A549 (cell line): Measurements from ENCODE around the gene KRT32. TPM values are rescaled to one million over a fixed set of nuclear protein-coding genes. Genes with fewer than 3 reads are reported as not detected.

Experiments
- ATAC-seq, 2 experiments: fragments of 200-7000 bp in 1 of 2; fragments of >200 bp in 1 of 2; cut with Nextera tagmentation in 1 of 2; cut with Tn5 transposase in 1 of 2; 3 replicates each; pipeline versions ENCODE4 v1.8.0 to v1.9.1; 2018 to 2020; ENCODE audit warnings: mild to moderate bottlenecking in 1 of 2, moderate library complexity in 1 of 2
- CTCF ChIA-PET: fragments of 300-600 bp; sonication (Branson Sonifier 250); formaldehyde crosslinking; extraction: SDS; loops from one replicate; lab custom pipeline; 2021; ENCODE audit warnings: antibody characterized with exemption, inconsistent platforms; lab: Yijun Ruan, JAX
- POLR2A ChIA-PET: fragments of 350-600 bp; formaldehyde crosslinking; extraction: SDS; loops from one replicate; lab custom pipeline; 2021; ENCODE audit warnings: antibody characterized with exemption, inconsistent platforms; lab: Yijun Ruan, JAX
- DNase-seq, 2 experiments: peaks; one replicate each; pipeline versions ENCODE4 v3.0.0 to v3.0.0-alpha.2; 2011 to 2016; ENCODE audit warnings: low read depth in 1 of 2, low spot score in 1 of 2
- FAIRE-seq: peaks from 2 replicates; lab custom pipeline; 2011; peaks lifted over from hg19 to GRCh38; lab: Jason Lieb, UNC
- H3K27ac ChIP-seq, 2 experiments: fragments of >200 bp; sonication (Bioruptor Twin); formaldehyde crosslinking; 3 replicates each; pipeline ENCODE4 v1.5.1; 2016 to 2017
- H3K4me1 ChIP-seq: fragments of >200 bp; sonication (Bioruptor Twin); formaldehyde crosslinking; 3 replicates; pipeline ENCODE4 v1.6.1; 2016
- H3K4me2 ChIP-seq: fragments of >200 bp; sonication (Bioruptor Twin); formaldehyde crosslinking; 3 replicates; pipeline ENCODE4 v1.6.1; 2016
- H3K4me3 ChIP-seq: fragments of >200 bp; sonication (Bioruptor Twin); formaldehyde crosslinking; 3 replicates; pipeline ENCODE4 v1.5.1; 2016
- H3K9me3 ChIP-seq: fragments of >200 bp; sonication (Bioruptor Twin); formaldehyde crosslinking; 3 replicates; pipeline ENCODE4 v1.6.1; 2016
- ATOH8 ChIP-seq: fragments of 250-450 bp; sonication (Bioruptor Pico); IDR thresholded peaks from 2 replicates; pipeline ENCODE4 v1.5.0; 2020; ENCODE audit warnings: low read depth, mild to moderate bottlenecking, moderate library complexity
- CBX2 ChIP-seq: fragments of 200-600 bp; sonication (generic); IDR thresholded peaks from 2 replicates; pipeline ENCODE4 v1.6.1; 2016; ENCODE audit warnings: low read depth, mild to moderate bottlenecking, borderline replicate concordance
- CBX8 ChIP-seq: fragments of 200-600 bp; sonication (generic); IDR thresholded peaks from 2 replicates; pipeline ENCODE4 v1.6.1; 2016
- E2F6 ChIP-seq: IDR thresholded peaks from 2 replicates; pipeline ENCODE4 v1.6.1; 2012; ENCODE audit warnings: low read depth, borderline replicate concordance
- EHF ChIP-seq: fragments of 250-450 bp; sonication (Bioruptor Pico); IDR thresholded peaks from 2 replicates; pipeline ENCODE4 v1.5.0; 2020; ENCODE audit warnings: mild to moderate bottlenecking
- EHMT2 ChIP-seq: fragments of 200-600 bp; sonication (generic); IDR thresholded peaks from 2 replicates; pipeline ENCODE4 v1.6.1; 2016; ENCODE audit warnings: antibody characterized with exemption, low read depth, mild to moderate bottlenecking, moderate library complexity
- EP300 ChIP-seq, 2 experiments: fragments of >200 bp; sonication (Bioruptor Twin); formaldehyde crosslinking; IDR thresholded peaks; 2 replicates in 1 of 2; 3 replicates in 1 of 2; pipeline ENCODE4 v1.6.1; 2016 to 2017
- FOSL2 ChIP-seq, 2 experiments: fragments of 450-650 bp in 1 of 2; fragments of >200 bp in 1 of 2; sonication (Bioruptor Twin) in 1 of 2; formaldehyde crosslinking; IDR thresholded peaks; 2 replicates each; pipeline versions ENCODE4 v1.5.0 to v1.6.1; 2016 to 2020; ENCODE audit warnings: mild to moderate bottlenecking in 1 of 2, moderate library complexity in 1 of 2
- GATA3 ChIP-seq: IDR thresholded peaks from 2 replicates; pipeline ENCODE4 v1.6.1; 2012; ENCODE audit warnings: borderline replicate concordance
- HES2 ChIP-seq: fragments of >200 bp; sonication (Bioruptor Twin); formaldehyde crosslinking; IDR thresholded peaks from 2 replicates; pipeline ENCODE4 v1.6.1; 2016
- HMGXB4 ChIP-seq: fragments of 250-450 bp; sonication (Bioruptor Pico); IDR thresholded peaks from 2 replicates; pipeline ENCODE4 v1.5.0; 2021; ENCODE audit warnings: mild to moderate bottlenecking, moderate library complexity, borderline replicate concordance
- HOXA7 ChIP-seq: fragments of 250-450 bp; sonication (Bioruptor Pico); IDR thresholded peaks from 2 replicates; pipeline ENCODE4 v1.5.0; 2020; ENCODE audit warnings: mild to moderate bottlenecking, moderate library complexity
- HOXB13 ChIP-seq: fragments of 250-450 bp; sonication (Bioruptor Pico); IDR thresholded peaks from 2 replicates; pipeline ENCODE4 v1.5.0; 2020; ENCODE audit warnings: low read depth, mild to moderate bottlenecking, moderate library complexity
- HOXB5 ChIP-seq: fragments of 250-450 bp; sonication (Bioruptor Pico); IDR thresholded peaks from 2 replicates; pipeline ENCODE4 v1.5.0; 2020; ENCODE audit warnings: mild to moderate bottlenecking, moderate library complexity
- JUN ChIP-seq, 2 experiments: fragments of >200 bp; sonication (Bioruptor Twin); formaldehyde crosslinking; IDR thresholded peaks; 2 replicates in 1 of 2; 3 replicates in 1 of 2; pipeline ENCODE4 v1.6.1; 2016 to 2017
- NFE2L2 ChIP-seq: fragments of 150-350 bp; conservative IDR thresholded peaks from 2 replicates; pipeline ENCODE4 v1.6.1; 2014; ENCODE audit warnings: low read length
- NPAS2 ChIP-seq: fragments of 250-450 bp; sonication (Bioruptor Pico); IDR thresholded peaks from 2 replicates; pipeline ENCODE4 v1.8.0; 2022; ENCODE audit warnings: mild to moderate bottlenecking, moderate library complexity, borderline replicate concordance
- NR3C1 ChIP-seq: fragments of >200 bp; sonication (Bioruptor Twin); formaldehyde crosslinking; IDR thresholded peaks from 3 replicates; pipeline ENCODE4 v1.6.1; 2017
- PBX3 ChIP-seq: IDR thresholded peaks from 2 replicates; pipeline ENCODE4 v1.6.1; 2012
- PHF8 ChIP-seq: fragments of 200-600 bp; sonication (generic); IDR thresholded peaks from 2 replicates; pipeline ENCODE4 v1.6.1; 2016; ENCODE audit warnings: low read depth, mild to moderate bottlenecking, antibody characterized with exemption, moderate library complexity, borderline replicate concordance
- POLR2A ChIP-seq: IDR thresholded peaks from 2 replicates; pipeline ENCODE4 v1.6.1; 2012; ENCODE audit warnings: mild to moderate bottlenecking, low read length
- RAD21 ChIP-seq, 2 experiments: fragments of >200 bp in 1 of 2; sonication (Bioruptor Twin) in 1 of 2; formaldehyde crosslinking in 1 of 2; IDR thresholded peaks in 1 of 2; conservative IDR thresholded peaks in 1 of 2; 2 replicates in 1 of 2; 3 replicates in 1 of 2; pipeline ENCODE4 v1.6.1; 2012 to 2018; ENCODE audit warnings: inconsistent platforms in 1 of 2
- RNF2 ChIP-seq: fragments of 200-600 bp; sonication (generic); IDR thresholded peaks from 2 replicates; pipeline ENCODE4 v1.6.1; 2016; ENCODE audit warnings: low read depth, mild to moderate bottlenecking, antibody characterized with exemption, moderate library complexity, borderline replicate concordance
- SMC3 ChIP-seq: fragments of >200 bp; sonication (Bioruptor Twin); formaldehyde crosslinking; IDR thresholded peaks from 3 replicates; pipeline ENCODE4 v1.6.1; 2018; ENCODE audit warnings: inconsistent platforms
- TP53 ChIP-seq: fragments of 250-450 bp; sonication (Bioruptor Pico); IDR thresholded peaks from 2 replicates; pipeline ENCODE4 v1.5.0; 2021; ENCODE audit warnings: mild to moderate bottlenecking, moderate library complexity
- USF2 ChIP-seq: fragments of 450-650 bp; IDR thresholded peaks from 2 replicates; pipeline ENCODE4 v1.6.1; 2014; ENCODE audit warnings: antibody characterized with exemption
- ZFP36 ChIP-seq: fragments of 450-650 bp; IDR thresholded peaks from 2 replicates; pipeline ENCODE4 v1.6.1; 2014; ENCODE audit warnings: borderline replicate concordance; ENCODE audit not compliant: partially characterized antibody
- WGBS: methylation state at CpG from one replicate; pipeline ENCODE4 v1.1.6; 2017; ENCODE audit errors: missing lambda C conversion rate; 5-methylcytosine and 5-hydroxymethylcytosine counted together
- polyA plus RNA-seq, 4 experiments: library from polyadenylated mRNA; depleted of rRNA in 3 of 4; stranded (reverse); fragments of >200 nt; fragmentation: RNase III in 1 of 4; extraction: RNeasy Plus Mini Kit Qiagen cat#74134 plus additional on column Dnase treatment in 1 of 4; gene quantifications; 2 replicates in 3 of 4; 3 replicates in 1 of 4; pipeline ENCODE4 v1.2.3, GENCODE V29; 2011 to 2017

The KRT32 gene
- polyA plus RNA-seq, 2 of the 4 experiments (the other 2 are of a cell fraction), result not detected

GRCh38 chr17:41456204-41456603, 11.0 kb downstream of the KRT32 start:
- Histone ChIP-seq H3K27ac (no peak overlapping the region), H3K4me2 (no peak overlapping the region), H3K4me1 (no peaks in the 10 kb centered on the region), H3K4me3 (no peak overlapping the region), H3K9me3 (no peaks in the 10 kb centered on the region)
- FAIRE-seq, result no peak
- POLR2A ChIA-PET, result no interaction called here
- peak in 1 of 2 experiments; percentile 25 for DNase-seq
- CTCF ChIA-PET, result interaction anchor here (1.1 to 1.5 kb wide), 2 partner anchors 134 to 192 kb away, joined by 3 read pairs; no protein-coding TSS in a partner anchor
- WGBS, result 85% methylated on average over 3 of the region's 3 CpGs
- ATAC-seq, result peak in 1 of 2 experiments; percentile 54; a peak in 3 of 6 replicates
- TF ChIP-seq SMC3, result peak; percentile 27; the same call in 1 of the 3 replicates
- TF ChIP-seq HOXB5 (CRISPR knock-in tag), result no peak
- no peak for TF ChIP-seq CBX8
- no peak for TF ChIP-seq PBX3
- peak in 1 of 2 experiments; percentile 42; a peak in 2 of 5 replicates for TF ChIP-seq RAD21 (conservative IDR thresholded peaks at IDR 0.05 in 1 of 2, IDR thresholded peaks at IDR 0.05 in 1 of 2)
- no peak for TF ChIP-seq ATOH8 (CRISPR knock-in tag)

- TF ChIP-seq ZFP36 (no peak), E2F6 (no peak), NPAS2 (CRISPR knock-in tag) (no peak), NR3C1 (no peak), TP53 (CRISPR knock-in tag) (no peak), USF2 (no peak), HOXB13 (no peak), EHMT2 (no peak), HES2 (no peak)
- FAIRE-seq, result no peak
- ChIA-PET POLR2A (no interaction called here), CTCF (interaction anchor here (0.5 to 2.0 kb wide), 2 partner anchors 41 to 93 kb away, joined by 3 to 6 read pairs; no protein-coding TSS in a partner anchor)
- H3K4me1 ChIP-seq, result no peaks in the 10 kb centered on the region
- H3K4me2 ChIP-seq, result no peak overlapping the region
- H3K27ac ChIP-seq, result no peak overlapping the region
- H3K9me3 ChIP-seq, result no peaks in the 10 kb centered on the region
- ATAC-seq, result no peak
- 83% methylated on average over 1 of the region's 1 CpG for WGBS
- no peak overlapping the region for H3K4me3 ChIP-seq
- no peak for DNase-seq
These were observed 11.9 kb downstream of the KRT32 start for GRCh38 chr17:41455236-41455635.

- Histone ChIP-seq H3K4me1 (no peaks in the 10 kb centered on the region), H3K27ac (no peak overlapping the region), H3K4me2 (no peak overlapping the region), H3K9me3 (no peaks in the 10 kb centered on the region), H3K4me3 (no peak overlapping the region)
- no peak for DNase-seq
- 76% methylated on average over 3 of the region's 3 CpGs for WGBS
- no peak for FAIRE-seq
- ATAC-seq, result no peak
- ChIA-PET POLR2A (no interaction called here), CTCF (interaction anchor here (1.0 to 3.0 kb wide), 4 partner anchors 10 to 131 kb away, joined by 3 to 13 read pairs (median 3); no protein-coding TSS in a partner anchor)
- TF ChIP-seq PHF8 (no peak), FOSL2 (IDR thresholded peaks at IDR 0.05) (no peak), FOSL2 (CRISPR knock-in tag; IDR thresholded peaks at IDR 0.05) (no peak), USF2 (no peak), JUN (IDR thresholded peaks at IDR 0.05) (no peak), HOXA7 (CRISPR knock-in tag) (no peak), HMGXB4 (no peak), NFE2L2 (no peak), CBX8 (no peak), POLR2A (no peak), TP53 (CRISPR knock-in tag) (no peak), RNF2 (no peak), SMC3 (no peak), ZFP36 (no peak), EHF (CRISPR knock-in tag) (no peak), GATA3 (no peak), EHMT2 (no peak), EP300 (IDR thresholded peaks at IDR 0.05) (no peak), CBX2 (no peak)
These were observed 14.1 kb downstream of the KRT32 start for GRCh38 chr17:41453066-41453465.
